ENCODE results near the gene CYB561.

The CYB561 gene

GRCh38 chr17:63433746-63434591 is 12.1 kb downstream of the CYB561 start:
- Histone ChIP-seq H3K4me1 (ENCODE audit: control insufficient read depth, insufficient read depth, low read length) (no peaks in the 10 kb centered on the region), H3K27me3 (ENCODE audit: control insufficient read depth, insufficient read depth, low read length) (no peaks in the 10 kb centered on the region), H3K9ac (ENCODE audit: low read length) (no peak overlapping the region), H3K4me3 (ENCODE audit: low read length) (no peak overlapping the region), H3K36me3 (ENCODE audit: control insufficient read depth, insufficient read depth, low read length) (no peaks in the 10 kb centered on the region), H3K27ac (ENCODE audit: low read depth, low read length) (no peak overlapping the region)

GRCh38 chr17:63431939-63432804 is 13.9 kb downstream of the CYB561 start:
- no peak overlapping the region for H3K9ac ChIP-seq (ENCODE audit: low read length)
- no peak overlapping the region for H3K27ac ChIP-seq (ENCODE audit: low read depth, low read length)
- H3K36me3 ChIP-seq (ENCODE audit: control insufficient read depth, insufficient read depth, low read length) = no peaks in the 10 kb centered on the region
- no peak overlapping the region for H3K4me3 ChIP-seq (ENCODE audit: low read length)
- no peaks in the 10 kb centered on the region for H3K27me3 ChIP-seq (ENCODE audit: control insufficient read depth, insufficient read depth, low read length)
- no peaks in the 10 kb centered on the region for H3K4me1 ChIP-seq (ENCODE audit: control insufficient read depth, insufficient read depth, low read length)

GRCh38 chr17:63431618-63431938 is 14.5 kb downstream of the CYB561 start:
- no peaks in the 10 kb centered on the region for H3K27me3 ChIP-seq (ENCODE audit: control insufficient read depth, insufficient read depth, low read length)
- H3K4me3 ChIP-seq (ENCODE audit: low read length) = no peak overlapping the region
- no peaks in the 10 kb centered on the region for H3K4me1 ChIP-seq (ENCODE audit: control insufficient read depth, insufficient read depth, low read length)
- no peaks in the 10 kb centered on the region for H3K36me3 ChIP-seq (ENCODE audit: control insufficient read depth, insufficient read depth, low read length)
- no peak overlapping the region for H3K9ac ChIP-seq (ENCODE audit: low read length)
- H3K27ac ChIP-seq (ENCODE audit: low read depth, low read length) = no peak overlapping the region

- Histone ChIP-seq H3K36me3 (ENCODE audit: control insufficient read depth, insufficient read depth, low read length) (no peaks in the 10 kb centered on the region), H3K4me1 (ENCODE audit: control insufficient read depth, insufficient read depth, low read length) (no peaks in the 10 kb centered on the region), H3K9ac (ENCODE audit: low read length) (no peak overlapping the region), H3K27ac (ENCODE audit: low read depth, low read length) (no peak overlapping the region), H3K4me3 (ENCODE audit: low read length) (no peak overlapping the region), H3K27me3 (ENCODE audit: control insufficient read depth, insufficient read depth, low read length) (no peaks in the 10 kb centered on the region)
Measured at GRCh38 chr17:63430223-63430622, 15.9 kb downstream of the CYB561 start.

- no peaks in the 10 kb centered on the region for H3K4me1 ChIP-seq (ENCODE audit: control insufficient read depth, insufficient read depth, low read length)
- H3K36me3 ChIP-seq (ENCODE audit: control insufficient read depth, insufficient read depth, low read length) = no peaks in the 10 kb centered on the region
- no peak overlapping the region for H3K9ac ChIP-seq (ENCODE audit: low read length)
Measured at GRCh38 chr17:63429766-63430165, 16.3 kb downstream of the CYB561 start.

DNA sequence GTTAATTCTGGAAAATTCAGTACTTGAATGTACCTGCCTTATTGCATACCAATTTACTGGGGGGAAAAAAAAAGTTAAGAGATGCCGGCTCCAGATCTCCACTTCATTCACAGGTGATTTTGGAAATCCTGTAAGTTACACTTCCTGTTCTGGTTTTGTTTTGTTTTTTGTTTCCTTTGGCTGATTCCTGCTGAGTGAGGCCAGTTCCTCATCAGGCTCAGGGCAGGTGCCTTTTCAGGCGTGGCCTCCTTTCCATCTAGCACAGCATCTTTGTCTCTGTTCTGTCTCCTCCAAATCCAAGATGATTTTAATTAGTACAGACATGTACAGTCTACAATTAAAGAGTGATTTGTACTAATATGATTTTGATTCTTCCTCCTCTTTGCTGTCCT is 19.2 kb downstream of the CYB561 start:
- Histone ChIP-seq H3K36me3 (ENCODE audit: control insufficient read depth, insufficient read depth, low read length) (no peaks in the 10 kb centered on the region), H3K4me1 (ENCODE audit: control insufficient read depth, insufficient read depth, low read length) (no peaks in the 10 kb centered on the region), H3K27me3 (ENCODE audit: control insufficient read depth, insufficient read depth, low read length) (no peaks in the 10 kb centered on the region), H3K4me3 (ENCODE audit: low read length) (no peak overlapping the region), H3K9ac (ENCODE audit: low read length) (no peak overlapping the region), H3K27ac (ENCODE audit: low read depth, low read length) (no peak overlapping the region)

More at GRCh38 chr17:63429766-63430165, 16.3 kb downstream of the CYB561 start:
- Histone ChIP-seq H3K27me3 (ENCODE audit: control insufficient read depth, insufficient read depth, low read length) (no peaks in the 10 kb centered on the region), H3K27ac (ENCODE audit: low read depth, low read length) (no peak overlapping the region), H3K4me3 (ENCODE audit: low read length) (no peak overlapping the region)

- Histone ChIP-seq H3K36me3 (ENCODE audit: control insufficient read depth, insufficient read depth, low read length) (no peaks in the 10 kb centered on the region), H3K9ac (ENCODE audit: low read length) (no peak overlapping the region), H3K27me3 (ENCODE audit: control insufficient read depth, insufficient read depth, low read length) (no peaks in the 10 kb centered on the region), H3K4me1 (ENCODE audit: control insufficient read depth, insufficient read depth, low read length) (no peaks in the 10 kb centered on the region), H3K27ac (ENCODE audit: low read depth, low read length) (no peak overlapping the region), H3K4me3 (ENCODE audit: low read length) (no peak overlapping the region)
Measured at GRCh38 chr17:63426041-63426916, 19.8 kb downstream of the CYB561 start.

DNA sequence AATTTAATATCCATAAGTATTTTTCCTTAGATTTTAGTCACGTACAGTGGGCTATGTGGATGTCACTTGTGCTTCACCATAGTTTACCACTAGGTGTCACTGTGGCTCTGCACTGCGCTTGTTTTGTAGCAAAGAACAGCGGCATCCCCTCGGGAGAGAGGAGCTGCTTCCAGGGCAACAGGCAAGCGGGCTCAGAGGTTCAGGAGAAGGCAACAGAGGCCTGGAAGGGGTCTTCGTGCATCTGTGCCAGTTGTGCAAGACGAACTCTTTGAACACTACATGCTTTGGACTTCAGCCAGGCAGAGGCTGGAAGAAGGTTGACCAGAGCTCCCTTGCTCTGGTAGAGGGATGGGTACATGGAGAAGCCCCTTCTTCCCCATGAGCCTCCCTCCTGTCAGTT is 20.6 kb downstream of the CYB561 start:
- no peak overlapping the region for H3K9ac ChIP-seq (ENCODE audit: low read length)
- H3K4me3 ChIP-seq (ENCODE audit: low read length) = no peak overlapping the region
- H3K4me1 ChIP-seq (ENCODE audit: control insufficient read depth, insufficient read depth, low read length) = no peaks in the 10 kb centered on the region
- no peaks in the 10 kb centered on the region for H3K36me3 ChIP-seq (ENCODE audit: control insufficient read depth, insufficient read depth, low read length)
- H3K27ac ChIP-seq (ENCODE audit: low read depth, low read length) = no peak overlapping the region
- H3K27me3 ChIP-seq (ENCODE audit: control insufficient read depth, insufficient read depth, low read length) = no peaks in the 10 kb centered on the region

DNA sequence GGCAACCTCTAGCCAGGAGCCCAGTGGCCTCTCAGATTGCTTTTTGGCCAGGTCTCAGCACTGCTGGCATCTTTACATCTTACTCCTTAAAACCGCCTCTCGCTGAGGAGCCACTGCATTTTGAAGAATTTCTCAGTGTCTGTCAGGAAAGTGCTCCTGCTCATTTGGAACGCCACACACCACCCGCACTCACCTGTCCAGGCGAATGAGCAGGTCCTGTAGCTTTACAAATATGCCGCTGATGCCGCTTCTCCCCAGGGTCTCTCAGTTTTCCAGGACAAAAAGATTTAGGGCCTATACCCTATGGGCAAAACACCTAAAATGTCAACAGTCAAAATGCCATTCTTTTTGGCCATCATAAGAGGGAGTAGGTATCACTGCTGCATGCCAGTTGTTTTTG is 22.1 kb downstream of the CYB561 start:
- H3K9ac ChIP-seq (ENCODE audit: low read length) = no peak overlapping the region
- H3K36me3 ChIP-seq (ENCODE audit: control insufficient read depth, insufficient read depth, low read length) = no peaks in the 10 kb centered on the region
- H3K4me3 ChIP-seq (ENCODE audit: low read length) = no peak overlapping the region
- H3K27me3 ChIP-seq (ENCODE audit: control insufficient read depth, insufficient read depth, low read length) = no peaks in the 10 kb centered on the region
- no peak overlapping the region for H3K27ac ChIP-seq (ENCODE audit: low read depth, low read length)
- no peaks in the 10 kb centered on the region for H3K4me1 ChIP-seq (ENCODE audit: control insufficient read depth, insufficient read depth, low read length)

DNA sequence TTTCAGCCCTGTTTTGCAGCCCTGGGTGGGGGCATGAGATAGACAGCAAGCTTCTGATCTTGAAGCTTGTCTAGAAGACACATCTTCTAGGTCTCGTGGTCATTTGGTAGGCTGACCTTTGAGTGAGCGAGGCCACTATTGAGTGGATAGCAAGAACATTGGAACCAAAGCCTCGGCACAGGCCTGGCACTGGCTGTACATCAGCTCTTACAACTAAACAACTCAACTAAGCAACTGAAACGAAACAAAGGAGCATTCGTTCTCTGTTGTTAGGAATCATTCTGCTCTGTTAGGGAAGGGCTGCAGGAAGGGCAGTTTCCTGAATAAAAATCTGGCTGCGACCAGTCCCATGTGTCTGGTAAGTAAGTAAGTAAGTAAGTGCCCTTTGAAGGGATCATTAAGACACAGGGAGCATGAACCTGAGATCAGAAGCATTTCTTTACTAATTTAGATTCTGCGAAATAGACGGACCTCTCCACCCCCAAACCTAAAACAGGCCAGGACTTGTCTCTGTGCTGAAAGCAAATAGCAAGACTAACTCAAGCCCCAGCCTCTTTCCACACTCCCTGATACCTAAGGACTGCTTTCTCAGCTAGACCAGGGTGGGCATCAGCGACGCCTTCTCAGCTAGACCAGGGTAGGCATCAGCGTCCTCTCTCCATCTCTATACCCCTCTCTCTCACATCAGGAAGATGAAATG is 22.7 kb downstream of the CYB561 start:
- Histone ChIP-seq H3K27ac (ENCODE audit: low read depth, low read length) (no peak overlapping the region), H3K9ac (ENCODE audit: low read length) (no peak overlapping the region), H3K4me1 (ENCODE audit: control insufficient read depth, insufficient read depth, low read length) (no peaks in the 10 kb centered on the region), H3K4me3 (ENCODE audit: low read length) (no peak overlapping the region), H3K27me3 (ENCODE audit: control insufficient read depth, insufficient read depth, low read length) (no peaks in the 10 kb centered on the region), H3K36me3 (ENCODE audit: control insufficient read depth, insufficient read depth, low read length) (no peaks in the 10 kb centered on the region)

DNA sequence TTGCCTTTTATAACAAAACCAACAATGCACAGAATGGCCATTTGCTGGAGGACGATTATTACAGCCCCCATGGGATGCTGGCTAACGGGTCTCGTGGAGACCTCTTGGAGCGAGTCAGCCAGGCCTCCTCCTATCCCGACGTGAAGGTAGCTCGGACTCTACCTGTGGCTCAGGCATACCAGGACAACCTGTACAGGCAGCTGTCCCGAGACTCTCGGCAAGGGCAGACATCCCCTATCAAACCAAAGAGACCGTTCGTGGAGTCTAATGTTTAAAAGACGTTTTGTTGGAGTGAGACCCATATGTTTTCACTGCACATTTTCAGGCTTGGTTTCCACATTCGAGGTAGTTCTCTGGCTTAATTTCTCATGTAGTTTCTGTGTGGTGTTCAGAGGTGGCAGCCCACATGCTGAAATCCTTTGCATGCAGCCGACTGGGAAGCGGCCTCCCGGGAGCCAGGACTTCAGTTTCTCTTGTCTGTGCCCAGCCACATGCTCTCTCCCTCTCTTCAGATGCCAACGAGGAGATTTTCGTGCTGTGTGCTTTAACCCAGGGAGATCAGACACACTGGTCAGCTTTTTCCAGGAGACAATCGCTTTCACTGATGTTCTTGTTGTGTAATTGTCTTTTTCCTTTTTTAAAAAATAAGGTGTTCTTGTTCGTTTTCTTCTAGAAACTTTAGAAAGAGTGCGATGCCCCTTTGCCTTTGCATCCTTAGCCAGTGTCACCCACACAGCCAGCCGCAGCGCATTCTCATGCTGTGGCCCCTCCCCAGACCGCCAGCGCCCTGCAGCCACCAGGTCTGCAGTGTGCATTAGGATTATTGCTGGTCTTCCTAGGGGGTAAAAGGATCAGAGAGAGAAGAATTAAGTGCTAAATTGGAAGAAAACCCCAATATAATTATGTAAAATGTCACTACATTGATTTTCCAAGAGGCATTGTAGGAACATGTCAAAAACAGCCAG is 24.1 kb downstream of the CYB561 start:
- Histone ChIP-seq H3K27ac (ENCODE audit: low read depth, low read length) (no peak overlapping the region), H3K27me3 (ENCODE audit: control insufficient read depth, insufficient read depth, low read length) (no peaks in the 10 kb centered on the region), H3K9ac (ENCODE audit: low read length) (no peak overlapping the region), H3K4me1 (ENCODE audit: control insufficient read depth, insufficient read depth, low read length) (no peaks in the 10 kb centered on the region), H3K36me3 (ENCODE audit: control insufficient read depth, insufficient read depth, low read length) (no peaks in the 10 kb centered on the region), H3K4me3 (ENCODE audit: low read length) (no peak overlapping the region)
